A673 (cell line): ENCODE measurements around the gene ARHGEF28. TPM values are rescaled to one million over a fixed set of nuclear protein-coding genes. Genes with fewer than 3 reads are reported as not detected.

Source experiments
- BruUV-seq: library from RNA; stranded (reverse); fragments of 400-500 nt; replicated peaks from 2 replicates; lab custom pipeline; 2021; lab: Mats Ljungman, UMichigan
- CTCF ChIA-PET: fragments of 300-600 bp; sonication (Branson Sonifier 250); formaldehyde crosslinking; loops from one replicate; lab custom pipeline; 2022; ENCODE audit warnings: antibody characterized with exemption; lab: Charles Lee
- POLR2A ChIA-PET: fragments of 300-600 bp; sonication (Branson Sonifier 250); formaldehyde crosslinking; loops from one replicate; lab custom pipeline; 2022; ENCODE audit warnings: antibody characterized with exemption; ENCODE audit not compliant: low non-redundant PET; lab: Charles Lee
- DNase-seq: peaks from one replicate; pipeline ENCODE4 v3.0.0-alpha.2; 2015; ENCODE audit warnings: low spot score
- H3K27ac ChIP-seq: fragments of 200-600 bp; sonication (generic); 2 replicates; pipeline ENCODE4 v1.5.1; 2016; ENCODE audit warnings: mixed run types, low read depth, mild to moderate bottlenecking, mixed read lengths, antibody characterized with exemption, low read length; ENCODE audit not compliant: poor library complexity, severe bottlenecking
- H3K27me3 ChIP-seq: fragments of 200-600 bp; sonication (generic); replicated peaks from 2 replicates; pipeline ENCODE4 v1.6.1; 2017; ENCODE audit warnings: mixed run types, low read depth, mild to moderate bottlenecking, mixed read lengths, antibody characterized with exemption, low read length; ENCODE audit not compliant: insufficient read depth, poor library complexity
- H3K36me3 ChIP-seq: fragments of 200-600 bp; sonication (generic); 2 replicates; pipeline ENCODE4 v1.6.1; 2016; ENCODE audit warnings: mixed run types, mild to moderate bottlenecking, mixed read lengths, antibody characterized with exemption, low read length; ENCODE audit not compliant: insufficient read depth, poor library complexity, severe bottlenecking
- H3K4me1 ChIP-seq: fragments of 200-600 bp; sonication (generic); 2 replicates; pipeline ENCODE4 v1.6.1; 2017; ENCODE audit warnings: mixed run types, mild to moderate bottlenecking, mixed read lengths, antibody characterized with exemption, low read length; ENCODE audit not compliant: insufficient read depth, poor library complexity, severe bottlenecking
- H3K4me3 ChIP-seq: fragments of 200-600 bp; sonication (generic); 2 replicates; pipeline ENCODE4 v1.5.1; 2016; ENCODE audit warnings: low read depth, mixed run types, mild to moderate bottlenecking, mixed read lengths, low read length; ENCODE audit not compliant: poor library complexity, severe bottlenecking
- H3K9me3 ChIP-seq: fragments of 200-600 bp; sonication (generic); 2 replicates; pipeline ENCODE4 v1.6.1; 2016; ENCODE audit warnings: mixed run types, low read depth, mild to moderate bottlenecking, mixed read lengths, antibody characterized with exemption, low read length; ENCODE audit not compliant: poor library complexity, severe bottlenecking
- CTCF ChIP-seq: fragments of 300-800, 200-600 bp; sonication (generic); conservative IDR thresholded peaks from 2 replicates; pipeline ENCODE4 v1.5.1; 2017; ENCODE audit warnings: low read depth, mild to moderate bottlenecking, antibody characterized with exemption, low read length, moderate library complexity, mixed read lengths
- EZH2 ChIP-seq: fragments of 200-600 bp; sonication (generic); IDR thresholded peaks from 2 replicates; pipeline ENCODE4 v1.6.1; 2017; ENCODE audit warnings: borderline replicate concordance, low read depth, mild to moderate bottlenecking, mixed read lengths, antibody characterized with exemption, low read length; ENCODE audit not compliant: poor library complexity, severe bottlenecking
- intact Hi-C: fragments of 100-400 bp; cut with micrococcal nuclease; formaldehyde crosslinking; loops from one replicate; pipeline ENCODE4 v1.10.0; 2022; ENCODE audit not compliant: unreplicated experiment
- total RNA-seq: library from RNA; stranded (reverse); gene quantifications from 2 replicates; pipeline ENCODE4 v1.2.3, GENCODE V29; 2021

The ARHGEF28 gene
- total RNA-seq, 1 experiment from 2014 or later: 3.4 TPM

GRCh38 chr5:73830646-73831045, 204.7 kb downstream of the ARHGEF28 start:
- Histone ChIP-seq H3K36me3 (no peaks in the 10 kb centered on the region), H3K27ac (no peak overlapping the region), H3K4me1 (no peaks in the 10 kb centered on the region), H3K9me3 (no peaks in the 10 kb centered on the region), H3K4me3 (no peak overlapping the region), H3K27me3 (no peaks in the 10 kb centered on the region)
- intact Hi-C loops: no loop called here
- ChIA-PET CTCF (no interaction called here), POLR2A (no interaction called here)
- no peak for DNase-seq
- TF ChIP-seq CTCF (no peak), EZH2 (no peak)
- BruUV-seq: no TSS peak

- ChIA-PET POLR2A (no interaction called here), CTCF (no interaction called here)
- Histone ChIP-seq H3K36me3 (no peaks in the 10 kb centered on the region), H3K4me3 (no peak overlapping the region), H3K4me1 (no peaks in the 10 kb centered on the region), H3K9me3 (no peaks in the 10 kb centered on the region), H3K27me3 (no peaks in the 10 kb centered on the region), H3K27ac (no peak overlapping the region)
- DNase-seq: no peak
- no peak for TF ChIP-seq EZH2
- TF ChIP-seq CTCF: no peak
- intact Hi-C loops: no loop called here
- no TSS peak for BruUV-seq
These were observed 205.1 kb downstream of the ARHGEF28 start for GRCh38 chr5:73831066-73831465.

- H3K27me3 ChIP-seq: peaks cover 6% of the 10 kb centered on the region
- peaks cover 3% of the 10 kb centered on the region for H3K9me3 ChIP-seq
- POLR2A ChIA-PET: no interaction called here
- no peaks in the 10 kb centered on the region for H3K4me1 ChIP-seq
- BruUV-seq: no TSS peak
- CTCF ChIA-PET: no interaction called here
- no peaks in the 10 kb centered on the region for H3K36me3 ChIP-seq
- intact Hi-C loops: no loop called here
- no peak overlapping the region for H3K4me3 ChIP-seq
- H3K27ac ChIP-seq: no peak overlapping the region
- DNase-seq: no peak
- TF ChIP-seq EZH2 (no peak), CTCF (no peak)
These were observed 208.7 kb downstream of the ARHGEF28 start for GRCh38 chr5:73834693-73835092.
